K562 (cell line): ENCODE data around the gene FRMD4B. TPM values are rescaled to one million over a fixed set of nuclear protein-coding genes. Genes with fewer than 3 reads are reported as not detected.
A peak's percentile ranks its signal among the peaks of the same experiment; 100 is the strongest.

Experiments
- ATAC-seq: fragments of 200-7000 bp; cut with Tn5 transposase; 3 replicates; pipeline ENCODE4 v1.9.1; 2020; ENCODE audit warnings: moderate library complexity
- BruUV-seq: library from RNA; stranded (reverse); fragments of 400-500 nt; replicated peaks from 2 replicates; lab custom pipeline; 2021; lab: Mats Ljungman, UMichigan
- CTCF ChIA-PET: fragments of 300-600 bp; formaldehyde crosslinking; extraction: SDS; loops from one replicate; lab custom pipeline; 2021; ENCODE audit warnings: low intra/inter-chr PET ratio; lab: Yijun Ruan, JAX
- POLR2A ChIA-PET: fragments of 300-600, 350-650 bp; sonication (Branson Sonifier 250); formaldehyde crosslinking; extraction: SDS; loops from one replicate; lab custom pipeline; 2021; ENCODE audit warnings: antibody characterized with exemption, inconsistent platforms; lab: Yijun Ruan, JAX
- DNase-seq, 4 experiments: peaks; one replicate each; pipeline versions ENCODE4 v3.0.0 to v3.0.0-alpha.2; 2011 to 2018; ENCODE audit warnings: low spot score in 3 of 4, mixed read lengths in 3 of 4; ENCODE audit errors: extremely low read depth in 1 of 4
- FAIRE-seq: peaks from 2 replicates; lab custom pipeline; 2011; peaks lifted over from hg19 to GRCh38; lab: Jason Lieb, UNC
- H2AFZ ChIP-seq: 2 replicates; pipeline ENCODE4 v1.6.0; 2011; ENCODE audit warnings: low read depth, low read length, control low read depth, inconsistent platforms
- H3K27ac ChIP-seq: fragments of 200-600 bp; 3 replicates; pipeline ENCODE4 v1.8.0; 2011; ENCODE audit warnings: low read depth, mild to moderate bottlenecking, control low read depth, inconsistent platforms, low read length, moderate library complexity, mixed read lengths; ENCODE audit errors: extremely low read depth
- H3K27me3 ChIP-seq, 2 experiments: fragments of 300-600 bp in 1 of 2; 2 replicates in 1 of 2; 3 replicates in 1 of 2; pipeline versions ENCODE4 v1.6.0 to v1.8.0; 2011; ENCODE audit warnings: inconsistent platforms in 2 of 2, low read length in 2 of 2, mild to moderate bottlenecking in 1 of 2, mixed read lengths in 1 of 2, moderate library complexity in 1 of 2; ENCODE audit not compliant: control insufficient read depth in 2 of 2, insufficient read depth in 2 of 2
- H3K36me3 ChIP-seq: fragments of 300-600 bp; 3 replicates; pipeline ENCODE4 v1.8.0; 2011; ENCODE audit warnings: mild to moderate bottlenecking, low read length, inconsistent platforms; ENCODE audit not compliant: control insufficient read depth, insufficient read depth
- H3K4me1 ChIP-seq, 2 experiments: fragments of 200-600 bp in 1 of 2; replicated peaks in 1 of 2; 2 replicates in 1 of 2; 3 replicates in 1 of 2; pipeline versions ENCODE4 v1.5.1 to v1.8.0; 2011; ENCODE audit warnings: inconsistent platforms in 2 of 2, low read length in 2 of 2, mild to moderate bottlenecking in 1 of 2, mixed read lengths in 1 of 2, moderate library complexity in 1 of 2; ENCODE audit not compliant: control insufficient read depth in 2 of 2, insufficient read depth in 2 of 2
- H3K4me2 ChIP-seq: 2 replicates; pipeline ENCODE4 v1.6.1; 2011; ENCODE audit warnings: low read length, control low read depth, inconsistent platforms, mixed read lengths; ENCODE audit not compliant: insufficient read depth
- H3K4me3 ChIP-seq: fragments of 200-600 bp; sonication (generic), shearing (Covaris generic); 2 replicates; pipeline ENCODE4 v1.5.1; 2016; ENCODE audit warnings: control low read depth, inconsistent platforms
- H3K79me2 ChIP-seq: fragments of 200-600 bp; 3 replicates; pipeline ENCODE4 v1.8.0; 2011; ENCODE audit warnings: low read length, inconsistent platforms; ENCODE audit not compliant: control insufficient read depth, insufficient read depth
- H3K9ac ChIP-seq, 2 experiments: 2 replicates each; pipeline versions ENCODE4 v1.6.0 to v1.6.1; 2011; ENCODE audit warnings: low read depth in 2 of 2, low read length in 2 of 2, control low read depth in 1 of 2, inconsistent platforms in 1 of 2, mild to moderate bottlenecking in 1 of 2, mixed read lengths in 1 of 2; ENCODE audit not compliant: insufficient read depth in 1 of 2
- H3K9me1 ChIP-seq: one replicate; pipeline ENCODE4 v1.6.0; 2011; ENCODE audit warnings: inconsistent platforms, mild to moderate bottlenecking, low read length, moderate library complexity; ENCODE audit not compliant: control insufficient read depth, insufficient read depth
- H3K9me3 ChIP-seq: replicated peaks from 2 replicates; pipeline ENCODE4 v1.5.1; 2011; ENCODE audit warnings: low read depth, low read length, inconsistent platforms; ENCODE audit not compliant: control insufficient read depth, insufficient read depth
- H4K20me1 ChIP-seq: replicated peaks from 2 replicates; pipeline ENCODE4 v1.6.1; 2011; ENCODE audit warnings: low read length, inconsistent platforms, mixed read lengths; ENCODE audit not compliant: control insufficient read depth, insufficient read depth
- CREB1 ChIP-seq, 2 experiments: sonication (generic) in 1 of 2; formaldehyde crosslinking in 1 of 2; IDR thresholded peaks; 2 replicates each; pipeline versions ENCODE4 v1.6.1 to v1.8.0; 2012 to 2022; ENCODE audit warnings: inconsistent platforms in 1 of 2, mild to moderate bottlenecking in 1 of 2, missing genetic modification reagents in 1 of 2, moderate library complexity in 1 of 2
- FOXA1 ChIP-seq: fragments of 450-650 bp; IDR thresholded peaks from 2 replicates; pipeline ENCODE4 v1.6.1; 2016; ENCODE audit warnings: mild to moderate bottlenecking, borderline replicate concordance
- RAD21 ChIP-seq, 2 experiments: fragments of 250-450 bp in 1 of 2; fragments of 450-650 bp in 1 of 2; sonication (Bioruptor Pico) in 1 of 2; formaldehyde crosslinking in 1 of 2; IDR thresholded peaks in 1 of 2; conservative IDR thresholded peaks in 1 of 2; 2 replicates each; pipeline versions ENCODE4 v1.4.0 to v1.8.0; 2020 to 2022; ENCODE audit warnings: mild to moderate bottlenecking in 2 of 2, moderate library complexity in 1 of 2
- SMC3 ChIP-seq: conservative IDR thresholded peaks from 2 replicates; pipeline ENCODE4 v1.6.1; 2011; ENCODE audit warnings: low read depth, low read length, improper control_type of control experiment; ENCODE audit not compliant: insufficient read depth
- TARDBP ChIP-seq: fragments of 450-650 bp; IDR thresholded peaks from 2 replicates; pipeline ENCODE4 v1.6.1; 2016
- WHSC1 ChIP-seq: IDR thresholded peaks from one replicate; pipeline ENCODE4 v1.6.1; 2012; ENCODE audit warnings: low read length, control low read depth, inconsistent platforms
- whole genome bisulfite sequencing: fragments of 100-300 bp; shearing (Covaris generic); methylation state at CpG from one replicate; pipeline ENCODE4 v1.1.6; 2016; ENCODE audit warnings: low coverage, mixed read lengths; ENCODE audit not compliant: insufficient coverage; ENCODE audit errors: missing lambda C conversion rate; 5-methylcytosine and 5-hydroxymethylcytosine counted together
- in situ Hi-C: fragments of 300-500 bp; cut with MboI; formaldehyde crosslinking; loops from 4 replicates; pipeline ENCODE4 v1.15.0; 2018; ENCODE audit warnings: inconsistent platforms, mixed read lengths
- intact Hi-C: fragments of 100-400 bp; cut with micrococcal nuclease; formaldehyde crosslinking; loops from 2 replicates; pipeline ENCODE4 v1.14.2; 2022
- polyA plus RNA-seq, 8 experiments: library from polyadenylated mRNA; depleted of rRNA in 4 of 8; stranded (reverse) in 5 of 8; unstranded in 3 of 8; fragments of >200 nt; fragmentation: Nextera tagmentation in 2 of 8; fragmentation: Illumina TruSeq in 1 of 8; extraction: Ambion mirVana in 2 of 8; extraction: Trizol in 1 of 8; gene quantifications; 2 replicates each; pipeline versions ENCODE4 v1.2.1 to v1.2.3, GENCODE V29; 2011 to 2014; ENCODE audit warnings: inconsistent platforms in 1 of 8, missing spikeins in 1 of 8
- total RNA-seq, 7 experiments: library from RNA; depleted of rRNA in 6 of 7; stranded (reverse); fragments of >200 nt in 6 of 7; fragmentation: Illumina TruSeq in 2 of 7; extraction: Trizol in 2 of 7; gene quantifications; 2 replicates each; pipeline versions ENCODE4 v1.2.1 to v1.2.3, GENCODE V29; 2011 to 2021; ENCODE audit warnings: low replicate concordance in 1 of 7
- TF ChIP-seq, protein P1 (sequence below): IDR thresholded peaks from 2 replicates; pipeline ENCODE4 v1.6.1; 2011; ENCODE audit warnings: borderline replicate concordance, low read depth, mild to moderate bottlenecking, moderate library complexity, low read length; ENCODE audit not compliant: insufficient read depth, poor library complexity, severe bottlenecking
- TF ChIP-seq, protein P2 (sequence below): fragments of 450-650 bp; formaldehyde crosslinking; IDR thresholded peaks from 2 replicates; pipeline ENCODE4 v1.4.0; 2020; ENCODE audit warnings: mild to moderate bottlenecking, mixed read lengths
- TF ChIP-seq, protein P3 (sequence below): fragments of 250-450 bp; sonication (Bioruptor Pico); IDR thresholded peaks from 2 replicates; pipeline ENCODE4 v1.9.0; 2021; ENCODE audit warnings: mild to moderate bottlenecking
- TF ChIP-seq, protein P4 (sequence below): fragments of 450-650 bp; IDR thresholded peaks from 2 replicates; pipeline ENCODE4 v1.6.1; 2016
- TF ChIP-seq, protein P5 (sequence below), 3 experiments: IDR thresholded peaks in 2 of 3; conservative IDR thresholded peaks in 1 of 3; 2 replicates each; pipeline ENCODE4 v1.5.1; 2011 to 2012; ENCODE audit warnings: low read length in 3 of 3, mild to moderate bottlenecking in 3 of 3, control low read depth in 2 of 3, improper control_type of control experiment in 1 of 3, inconsistent platforms in 1 of 3, low read depth in 1 of 3, mixed read lengths in 1 of 3, moderate library complexity in 1 of 3; ENCODE audit not compliant: insufficient read depth in 2 of 3

FRMD4B gene
- total and polyA plus RNA-seq, 9 of the 15 experiments (the other 6 are each of a cell fraction or from before 2014, with no cell fraction given): 0.03 to 0.09 (median 0.04) TPM; not detected in 3

DNA sequence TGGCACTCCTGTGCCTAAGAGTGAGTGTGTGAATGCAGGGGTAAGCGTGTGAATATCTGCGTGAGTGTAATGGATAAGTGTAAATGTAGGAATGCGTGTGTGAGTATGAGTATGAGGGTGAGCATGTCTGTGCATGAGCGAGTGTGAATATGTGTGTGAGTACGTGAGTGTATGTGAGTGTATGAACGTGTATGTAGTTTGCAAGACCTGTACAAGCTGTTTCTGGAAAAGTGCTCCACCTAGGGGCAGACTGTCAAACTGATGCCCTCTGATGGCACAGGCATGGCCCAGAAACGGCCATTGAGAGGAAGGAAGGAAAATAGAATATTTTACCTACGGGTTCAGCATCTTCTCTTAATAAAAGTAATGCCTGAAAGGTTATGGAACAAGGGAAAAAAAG lies 24.4 kb upstream of the FRMD4B start:
- H2AFZ ChIP-seq: no peak overlapping the region
- CTCF ChIA-PET: no interaction called here
- no peaks in the 10 kb centered on the region for H3K36me3 ChIP-seq
- POLR2A ChIA-PET: interaction anchor here (0.7 kb wide), 1 partner anchor 17 kb away, joined by 3 read pairs; no protein-coding TSS in a partner anchor
- H3K4me3 ChIP-seq: no peak overlapping the region
- H3K9me3 ChIP-seq: no peaks in the 10 kb centered on the region
- in situ Hi-C loops (no loop called here), intact Hi-C loops (no loop called here)
- H3K4me2 ChIP-seq: no peak overlapping the region
- H3K27ac ChIP-seq: no peak overlapping the region
- FAIRE-seq (peak; percentile 75), ATAC-seq (peak; percentile 90), DNase-seq (peak; percentile 23 to 51 (median 34))
- no peaks in the 10 kb centered on the region for H3K4me1 ChIP-seq
- WGBS: 0% methylated on average over 8 of the region's 8 CpGs
- BruUV-seq: no TSS peak
- H3K9ac ChIP-seq: no peak overlapping the region
- no peaks in the 10 kb centered on the region for H3K9me1 ChIP-seq
- no peak for TF ChIP-seq FOXA1
- TF ChIP-seq, protein P1, sequence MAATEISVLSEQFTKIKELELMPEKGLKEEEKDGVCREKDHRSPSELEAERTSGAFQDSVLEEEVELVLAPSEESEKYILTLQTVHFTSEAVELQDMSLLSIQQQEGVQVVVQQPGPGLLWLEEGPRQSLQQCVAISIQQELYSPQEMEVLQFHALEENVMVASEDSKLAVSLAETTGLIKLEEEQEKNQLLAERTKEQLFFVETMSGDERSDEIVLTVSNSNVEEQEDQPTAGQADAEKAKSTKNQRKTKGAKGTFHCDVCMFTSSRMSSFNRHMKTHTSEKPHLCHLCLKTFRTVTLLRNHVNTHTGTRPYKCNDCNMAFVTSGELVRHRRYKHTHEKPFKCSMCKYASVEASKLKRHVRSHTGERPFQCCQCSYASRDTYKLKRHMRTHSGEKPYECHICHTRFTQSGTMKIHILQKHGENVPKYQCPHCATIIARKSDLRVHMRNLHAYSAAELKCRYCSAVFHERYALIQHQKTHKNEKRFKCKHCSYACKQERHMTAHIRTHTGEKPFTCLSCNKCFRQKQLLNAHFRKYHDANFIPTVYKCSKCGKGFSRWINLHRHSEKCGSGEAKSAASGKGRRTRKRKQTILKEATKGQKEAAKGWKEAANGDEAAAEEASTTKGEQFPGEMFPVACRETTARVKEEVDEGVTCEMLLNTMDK: peak; percentile 19
- TF ChIP-seq SMC3: 0 out of 2 replicates have a peak, but pooled peaks have one; percentile 19
- TF ChIP-seq WHSC1: no peak
- no peak for TF ChIP-seq CREB1 (IDR thresholded peaks at IDR 0.05)
- TF ChIP-seq CREB1 (CRISPR knock-in tag; IDR thresholded peaks at IDR 0.05): no peak
- TF ChIP-seq, protein P2, sequence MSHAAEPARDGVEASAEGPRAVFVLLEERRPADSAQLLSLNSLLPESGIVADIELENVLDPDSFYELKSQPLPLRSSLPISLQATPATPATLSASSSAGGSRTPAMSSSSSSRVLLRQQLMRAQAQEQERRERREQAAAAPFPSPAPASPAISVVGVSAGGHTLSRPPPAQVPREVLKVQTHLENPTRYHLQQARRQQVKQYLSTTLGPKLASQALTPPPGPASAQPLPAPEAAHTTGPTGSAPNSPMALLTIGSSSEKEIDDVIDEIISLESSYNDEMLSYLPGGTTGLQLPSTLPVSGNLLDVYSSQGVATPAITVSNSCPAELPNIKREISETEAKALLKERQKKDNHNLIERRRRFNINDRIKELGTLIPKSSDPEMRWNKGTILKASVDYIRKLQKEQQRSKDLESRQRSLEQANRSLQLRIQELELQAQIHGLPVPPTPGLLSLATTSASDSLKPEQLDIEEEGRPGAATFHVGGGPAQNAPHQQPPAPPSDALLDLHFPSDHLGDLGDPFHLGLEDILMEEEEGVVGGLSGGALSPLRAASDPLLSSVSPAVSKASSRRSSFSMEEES (CRISPR knock-in tag): no peak
- TF ChIP-seq, protein P3, sequence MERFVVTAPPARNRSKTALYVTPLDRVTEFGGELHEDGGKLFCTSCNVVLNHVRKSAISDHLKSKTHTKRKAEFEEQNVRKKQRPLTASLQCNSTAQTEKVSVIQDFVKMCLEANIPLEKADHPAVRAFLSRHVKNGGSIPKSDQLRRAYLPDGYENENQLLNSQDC (CRISPR knock-in tag): no peak
- TF ChIP-seq, protein P4, sequence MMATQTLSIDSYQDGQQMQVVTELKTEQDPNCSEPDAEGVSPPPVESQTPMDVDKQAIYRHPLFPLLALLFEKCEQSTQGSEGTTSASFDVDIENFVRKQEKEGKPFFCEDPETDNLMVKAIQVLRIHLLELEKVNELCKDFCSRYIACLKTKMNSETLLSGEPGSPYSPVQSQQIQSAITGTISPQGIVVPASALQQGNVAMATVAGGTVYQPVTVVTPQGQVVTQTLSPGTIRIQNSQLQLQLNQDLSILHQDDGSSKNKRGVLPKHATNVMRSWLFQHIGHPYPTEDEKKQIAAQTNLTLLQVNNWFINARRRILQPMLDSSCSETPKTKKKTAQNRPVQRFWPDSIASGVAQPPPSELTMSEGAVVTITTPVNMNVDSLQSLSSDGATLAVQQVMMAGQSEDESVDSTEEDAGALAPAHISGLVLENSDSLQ: peak; percentile 26; the same call in 1 of the 2 replicates
- no peak for TF ChIP-seq TARDBP
- TF ChIP-seq RAD21 (CRISPR knock-in tag; conservative IDR thresholded peaks at IDR 0.05 in 1 of 2, IDR thresholded peaks at IDR 0.05 in 1 of 2): peak; percentile 26 to 49; a peak in 3 of 4 replicates
- TF ChIP-seq, protein P5, sequence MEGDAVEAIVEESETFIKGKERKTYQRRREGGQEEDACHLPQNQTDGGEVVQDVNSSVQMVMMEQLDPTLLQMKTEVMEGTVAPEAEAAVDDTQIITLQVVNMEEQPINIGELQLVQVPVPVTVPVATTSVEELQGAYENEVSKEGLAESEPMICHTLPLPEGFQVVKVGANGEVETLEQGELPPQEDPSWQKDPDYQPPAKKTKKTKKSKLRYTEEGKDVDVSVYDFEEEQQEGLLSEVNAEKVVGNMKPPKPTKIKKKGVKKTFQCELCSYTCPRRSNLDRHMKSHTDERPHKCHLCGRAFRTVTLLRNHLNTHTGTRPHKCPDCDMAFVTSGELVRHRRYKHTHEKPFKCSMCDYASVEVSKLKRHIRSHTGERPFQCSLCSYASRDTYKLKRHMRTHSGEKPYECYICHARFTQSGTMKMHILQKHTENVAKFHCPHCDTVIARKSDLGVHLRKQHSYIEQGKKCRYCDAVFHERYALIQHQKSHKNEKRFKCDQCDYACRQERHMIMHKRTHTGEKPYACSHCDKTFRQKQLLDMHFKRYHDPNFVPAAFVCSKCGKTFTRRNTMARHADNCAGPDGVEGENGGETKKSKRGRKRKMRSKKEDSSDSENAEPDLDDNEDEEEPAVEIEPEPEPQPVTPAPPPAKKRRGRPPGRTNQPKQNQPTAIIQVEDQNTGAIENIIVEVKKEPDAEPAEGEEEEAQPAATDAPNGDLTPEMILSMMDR (IDR thresholded peaks at IDR 0.05 in 2 of 3, conservative IDR thresholded peaks at IDR 0.05 in 1 of 3; ENCODE audit: insufficient read depth in 2 of 3, low read depth in 1 of 3, low read length in 3 of 3): peak; percentile 53 to 65 (median 63)
- no peaks in the 10 kb centered on the region for H4K20me1 ChIP-seq
- no peaks in the 10 kb centered on the region for H3K27me3 ChIP-seq
- no peaks in the 10 kb centered on the region for H3K79me2 ChIP-seq
